Breast epithelium (tissue), 3 donors: Measurements from ENCODE around the gene COL28A1.

Experiments used
- POLR2A ChIP-seq: fragments of 450-650 bp; IDR thresholded peaks from one replicate; pipeline ENCODE4 v1.6.1; 2016; ENCODE audit warnings: antibody characterized with exemption, mild to moderate bottlenecking, moderate library complexity
- POLR2AphosphoS5 ChIP-seq, 3 donors: sonication (generic); formaldehyde crosslinking; IDR thresholded peaks; one replicate each; pipeline ENCODE4 v1.6.1; 2017; ENCODE audit warnings: antibody characterized with exemption in 3 of 3
- TF ChIP-seq, protein P1 (sequence below), 3 donors: fragments of 450-650 bp; IDR thresholded peaks; one replicate each; pipeline ENCODE4 v1.5.1; 2016 to 2017; ENCODE audit warnings: antibody characterized with exemption in 3 of 3, mild to moderate bottlenecking in 3 of 3, moderate library complexity in 3 of 3

DNA sequence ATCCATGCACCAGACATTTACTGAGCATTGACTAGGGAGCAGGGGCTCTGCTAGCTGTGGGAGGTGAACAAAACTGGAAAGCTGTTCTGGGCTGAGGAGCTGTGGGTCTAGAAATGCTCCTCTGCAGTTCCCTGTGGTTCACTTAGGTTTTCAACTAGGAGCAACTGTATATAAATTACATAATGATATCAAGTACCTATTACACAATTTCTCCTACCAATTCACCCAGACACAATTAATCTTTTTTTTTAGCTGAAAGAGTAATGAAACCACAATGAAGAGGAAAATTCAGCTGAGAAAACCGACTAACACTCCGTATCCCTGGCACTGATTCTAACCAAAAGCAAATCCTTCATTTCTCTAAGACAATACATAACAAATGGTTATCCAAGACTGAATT lies 39.4 kb downstream of the COL28A1 start:
- TF ChIP-seq, protein P1, sequence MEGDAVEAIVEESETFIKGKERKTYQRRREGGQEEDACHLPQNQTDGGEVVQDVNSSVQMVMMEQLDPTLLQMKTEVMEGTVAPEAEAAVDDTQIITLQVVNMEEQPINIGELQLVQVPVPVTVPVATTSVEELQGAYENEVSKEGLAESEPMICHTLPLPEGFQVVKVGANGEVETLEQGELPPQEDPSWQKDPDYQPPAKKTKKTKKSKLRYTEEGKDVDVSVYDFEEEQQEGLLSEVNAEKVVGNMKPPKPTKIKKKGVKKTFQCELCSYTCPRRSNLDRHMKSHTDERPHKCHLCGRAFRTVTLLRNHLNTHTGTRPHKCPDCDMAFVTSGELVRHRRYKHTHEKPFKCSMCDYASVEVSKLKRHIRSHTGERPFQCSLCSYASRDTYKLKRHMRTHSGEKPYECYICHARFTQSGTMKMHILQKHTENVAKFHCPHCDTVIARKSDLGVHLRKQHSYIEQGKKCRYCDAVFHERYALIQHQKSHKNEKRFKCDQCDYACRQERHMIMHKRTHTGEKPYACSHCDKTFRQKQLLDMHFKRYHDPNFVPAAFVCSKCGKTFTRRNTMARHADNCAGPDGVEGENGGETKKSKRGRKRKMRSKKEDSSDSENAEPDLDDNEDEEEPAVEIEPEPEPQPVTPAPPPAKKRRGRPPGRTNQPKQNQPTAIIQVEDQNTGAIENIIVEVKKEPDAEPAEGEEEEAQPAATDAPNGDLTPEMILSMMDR (IDR thresholded peaks at IDR 0.05): no peak
- TF ChIP-seq POLR2A (no peak), POLR2AphosphoS5 (IDR thresholded peaks at IDR 0.05) (no peak)
